Astrocyte of the hippocampus (primary cell): ENCODE measurements around the gene TRPM5.
A peak's percentile ranks its signal among the peaks of the same experiment; 100 is the strongest.

Source experiments
- DNase-seq: peaks from one replicate; pipeline ENCODE4 v3.0.0; 2011; ENCODE audit warnings: low read depth, low spot score

The TRPM5 gene

GRCh38 chr11:2421996-2422395 is 22.3 kb downstream of the TRPM5 start:
- DNase-seq = no peak

GRCh38 chr11:2421226-2421994 is 22.9 kb downstream of the TRPM5 start:
- no peak for DNase-seq

- DNase-seq = peak; percentile 85
Measured at GRCh38 chr11:2420502-2421225, 23.6 kb downstream of the TRPM5 start.

- peak; percentile 86 for DNase-seq
Measured at GRCh38 chr11:2419638-2420501, 24.4 kb downstream of the TRPM5 start.

DNA sequence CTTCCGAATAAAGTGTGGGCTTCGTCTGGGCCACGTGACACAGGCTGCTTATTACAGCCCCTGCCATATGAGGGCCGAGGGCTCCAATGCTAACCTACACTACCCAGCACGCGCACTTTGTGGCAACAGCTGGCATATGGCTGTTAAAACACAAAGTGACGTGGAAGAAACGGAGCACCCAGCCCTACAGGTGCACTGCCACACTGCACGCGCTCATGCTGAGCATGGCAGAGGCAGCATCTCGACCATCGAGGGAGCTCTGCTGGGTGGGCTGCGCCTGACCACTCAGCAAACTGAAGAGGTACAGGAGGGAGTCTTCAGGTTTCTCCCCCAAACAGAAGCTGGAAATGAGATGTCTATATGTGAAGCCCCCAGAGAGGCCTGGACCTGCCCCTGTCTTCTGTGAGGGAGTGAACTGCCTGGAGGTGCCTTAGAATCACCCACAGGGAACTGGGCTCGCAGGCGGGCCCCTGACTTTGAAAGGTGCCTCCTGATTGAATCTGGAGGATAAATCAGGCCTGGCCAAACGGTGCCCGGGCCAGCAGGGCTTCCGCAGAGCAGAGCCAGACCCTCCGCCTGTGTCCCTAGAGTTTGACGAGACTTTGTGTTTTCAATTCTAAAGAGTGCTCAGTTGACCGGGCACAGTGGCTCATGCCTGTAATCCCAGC is 25.5 kb downstream of the TRPM5 start:
- no peak for DNase-seq

- DNase-seq = no peak
Measured at GRCh38 chr11:2417856-2418692, 26.2 kb downstream of the TRPM5 start.

DNA sequence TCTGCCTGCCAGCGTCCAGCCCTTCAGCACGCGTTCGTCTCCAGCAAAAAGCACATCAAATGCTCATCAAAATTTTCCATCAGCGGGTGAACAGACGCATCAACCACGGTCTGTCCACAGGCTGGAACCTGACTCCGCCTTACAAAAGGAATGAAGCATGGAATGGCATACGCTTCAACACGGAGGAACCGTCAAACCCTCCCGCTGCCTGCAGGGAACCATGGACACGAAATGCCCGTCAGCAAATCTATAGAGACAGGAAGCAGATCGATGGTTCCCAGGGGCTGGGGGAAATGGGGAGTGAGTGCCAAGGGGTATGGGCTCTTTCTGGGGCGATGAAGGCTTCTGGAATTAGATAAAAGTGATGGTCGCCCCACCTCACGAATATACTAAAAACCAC is 27.5 kb downstream of the TRPM5 start:
- no peak for DNase-seq

- no peak for DNase-seq
Measured at GRCh38 chr11:2415601-2416380, 28.5 kb downstream of the TRPM5 start.

DNA sequence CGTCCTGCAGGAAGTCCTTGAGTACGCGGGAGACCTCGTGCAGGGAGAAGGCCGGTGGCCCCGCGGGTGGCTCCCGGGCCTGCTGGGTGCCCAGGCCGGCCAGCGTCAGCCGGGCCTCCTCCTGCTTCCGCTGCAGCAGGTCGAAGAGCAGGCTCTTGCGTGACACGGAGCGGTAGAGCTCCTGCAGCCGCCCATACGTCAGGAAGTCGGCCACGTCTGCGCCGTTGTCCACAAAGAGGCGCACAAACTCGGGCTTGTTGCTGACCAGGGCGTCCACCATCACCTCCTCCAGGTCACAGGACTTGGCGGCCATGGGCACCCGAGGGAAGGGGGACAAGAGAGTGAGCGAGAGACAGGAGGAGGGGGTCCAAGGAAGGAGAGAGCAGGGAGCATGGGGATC is 29.1 kb downstream of the TRPM5 start:
- no peak for DNase-seq

- DNase-seq = no peak
Measured at GRCh38 chr11:2414616-2415015, 29.7 kb downstream of the TRPM5 start.

GRCh38 chr11:2413742-2414579 is 30.4 kb downstream of the TRPM5 start:
- no peak for DNase-seq

DNA sequence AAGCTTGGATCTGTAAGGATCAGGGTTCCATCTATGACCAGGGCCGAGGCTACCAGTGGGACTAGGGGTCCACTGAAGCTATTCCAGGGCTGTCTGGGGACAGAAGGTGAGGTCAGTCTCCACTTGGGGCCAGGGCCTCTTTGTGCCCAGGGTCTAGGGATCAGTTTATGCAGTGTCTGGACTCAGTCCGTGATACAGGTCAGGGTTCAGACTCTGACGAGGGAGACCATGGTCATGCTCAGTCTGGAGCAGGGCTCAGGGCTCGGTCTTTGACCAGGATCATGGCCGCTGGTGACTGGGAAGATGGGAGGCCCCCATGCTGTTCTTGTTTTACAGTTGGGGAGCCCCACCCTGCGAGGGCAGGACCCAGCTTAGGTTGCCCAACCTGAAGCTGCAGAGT is 32.0 kb downstream of the TRPM5 start:
- no peak for DNase-seq

DNA sequence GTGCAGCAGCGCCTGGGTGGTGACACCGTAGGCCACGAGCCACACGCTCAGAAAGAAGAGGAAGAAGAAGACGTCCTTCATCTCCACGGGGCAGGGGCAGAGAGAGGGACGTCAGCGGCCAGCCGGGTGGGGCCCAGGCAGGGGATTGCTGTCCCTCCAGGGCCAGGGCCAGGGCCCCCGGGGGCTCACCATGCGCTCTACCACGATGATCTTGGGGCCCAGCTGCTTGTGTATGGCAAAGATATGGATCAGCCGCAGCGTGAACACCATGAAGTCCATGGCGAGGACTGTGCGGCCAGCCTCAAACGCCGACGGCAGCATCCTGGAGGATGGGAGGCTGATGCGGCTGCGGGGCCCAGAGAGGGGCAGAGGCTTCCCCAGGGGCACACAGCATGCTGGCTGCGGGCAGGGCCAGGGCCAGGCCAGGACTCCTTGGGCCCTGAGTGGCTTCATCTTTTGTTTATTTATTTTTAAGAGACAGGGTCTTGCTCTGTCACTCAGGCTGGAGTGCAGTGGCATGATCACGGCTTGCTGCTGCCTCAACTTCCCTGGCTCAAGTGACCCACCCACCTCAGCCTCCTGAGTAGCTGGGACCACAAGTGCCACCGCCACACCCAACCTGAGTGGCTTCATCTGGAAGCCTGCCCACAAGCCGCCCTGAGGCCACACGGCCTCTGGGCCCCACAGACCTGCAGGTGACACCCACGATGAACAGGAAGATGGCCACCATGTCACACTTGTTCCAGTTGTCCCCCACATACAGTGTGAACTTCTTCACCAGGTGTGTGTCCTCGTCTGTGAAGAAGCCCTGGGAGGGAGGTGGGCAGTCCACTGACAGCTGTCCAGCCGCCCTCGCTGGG is 32.6 kb downstream of the TRPM5 start:
- no peak for DNase-seq

DNA sequence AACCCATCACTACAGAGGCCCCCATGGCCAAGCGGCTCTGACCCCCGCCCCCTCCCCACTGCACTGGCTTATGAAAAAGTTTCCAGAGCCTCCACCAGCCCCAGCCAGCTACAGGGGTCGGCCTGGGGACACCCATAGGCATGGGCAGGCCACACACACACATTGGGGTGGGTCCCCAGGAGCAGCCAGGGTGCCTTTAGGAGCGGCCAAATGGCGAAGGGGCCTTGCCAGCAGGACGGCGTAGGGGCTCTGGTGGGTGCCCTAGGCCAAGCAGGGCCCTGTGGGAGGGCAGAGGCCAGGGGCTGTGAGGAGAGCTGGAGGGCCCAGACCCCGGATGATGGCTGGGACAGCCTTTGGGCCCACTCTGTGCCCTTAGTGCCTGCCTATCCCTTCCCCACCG is 33.7 kb downstream of the TRPM5 start:
- no peak for DNase-seq

DNA sequence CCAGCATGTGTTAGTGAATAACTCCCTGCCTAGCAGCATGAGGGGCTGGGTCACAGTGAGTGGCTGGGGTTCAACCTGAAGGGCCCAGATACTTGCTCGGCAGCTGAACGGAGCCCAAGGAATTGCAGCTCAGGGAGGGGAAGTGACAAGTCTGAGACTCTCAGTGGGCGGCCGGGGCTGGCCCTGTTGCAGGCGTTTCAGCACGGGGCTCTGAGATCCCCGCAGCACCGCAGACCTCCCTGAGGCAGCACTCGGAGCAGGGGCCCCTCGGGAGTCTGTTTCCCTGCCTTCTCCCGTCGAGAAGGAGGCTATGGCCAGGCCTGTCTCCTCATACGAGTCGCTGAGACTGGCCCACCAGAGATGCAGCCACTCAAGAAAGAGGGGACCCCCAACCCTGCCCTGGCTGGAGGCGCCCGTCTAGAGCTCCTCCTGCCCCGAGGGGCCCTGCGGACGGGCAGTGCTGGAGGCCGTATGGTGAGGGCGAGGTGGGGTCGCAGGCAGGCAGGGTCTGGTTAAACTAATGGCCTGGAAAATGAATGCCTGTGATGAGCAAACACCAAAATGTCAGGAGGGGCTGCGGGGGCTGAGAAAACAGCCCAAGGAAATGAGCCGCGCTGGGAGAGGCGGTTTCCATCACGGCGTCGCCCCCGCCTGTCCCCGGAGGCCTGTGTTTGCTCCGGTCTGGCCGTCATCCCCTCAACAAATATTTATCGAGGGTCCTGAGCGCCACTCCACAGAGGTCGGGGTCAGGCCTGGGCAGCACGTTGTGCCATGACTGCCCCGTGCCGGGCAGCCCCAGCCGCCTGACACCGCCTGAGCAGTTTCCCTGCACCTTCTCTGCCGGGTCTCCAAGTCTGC is 34.5 kb downstream of the TRPM5 start:
- DNase-seq = no peak

GRCh38 chr11:2409126-2409525 is 35.2 kb downstream of the TRPM5 start:
- DNase-seq = no peak

GRCh38 chr11:2408671-2409070 is 35.6 kb downstream of the TRPM5 start:
- no peak for DNase-seq
